22Rv1 (cell line): ENCODE measurements around the gene UBQLN1.
A peak's percentile ranks its signal among the peaks of the same experiment; 100 is the strongest.

Experiments
- H3K27ac ChIP-seq: fragments of 450-650 bp; 2 replicates; pipeline ENCODE4 v1.5.1; 2017
- CTCF ChIP-seq: fragments of 450-650 bp; IDR thresholded peaks from 2 replicates; pipeline ENCODE4 v1.5.1; 2017; ENCODE audit warnings: mild to moderate bottlenecking
- ZFX ChIP-seq: fragments of 450-650 bp; IDR thresholded peaks from 2 replicates; pipeline ENCODE4 v1.6.1; 2017; ENCODE audit warnings: antibody characterized with exemption, borderline replicate concordance

Gene UBQLN1

GRCh38 chr9:83633255-83633654 lies 74.5 kb downstream of the UBQLN1 start:
- no peak for TF ChIP-seq ZFX
- no peak for TF ChIP-seq CTCF
- H3K27ac ChIP-seq: no peak overlapping the region

GRCh38 chr9:83630938-83631457 lies 76.8 kb downstream of the UBQLN1 start:
- H3K27ac ChIP-seq: no peak overlapping the region
- TF ChIP-seq CTCF (no peak), ZFX (no peak)

- TF ChIP-seq ZFX (no peak), CTCF (no peak)
- H3K27ac ChIP-seq: no peak overlapping the region
Measured at GRCh38 chr9:83629433-83630104, 78.2 kb downstream of the UBQLN1 start.

- no peak for TF ChIP-seq ZFX
- TF ChIP-seq CTCF: no peak
- H3K27ac ChIP-seq: no peak overlapping the region
Measured at GRCh38 chr9:83628540-83628939, 79.2 kb downstream of the UBQLN1 start.

- TF ChIP-seq CTCF: no peak
- TF ChIP-seq ZFX: no peak
- no peak overlapping the region for H3K27ac ChIP-seq
Measured at GRCh38 chr9:83625178-83625577, 82.6 kb downstream of the UBQLN1 start.

GRCh38 chr9:83623679-83624076 lies 84.1 kb downstream of the UBQLN1 start:
- peak overlapping the region; percentile 86 for H3K27ac ChIP-seq
- TF ChIP-seq CTCF: no peak
- no peak for TF ChIP-seq ZFX

- no peak for TF ChIP-seq ZFX
- no peak for TF ChIP-seq CTCF
- peak within 1 kb of the TSS; percentile 86 for H3K27ac ChIP-seq
Measured at GRCh38 chr9:83622939-83623678, 84.6 kb downstream of the UBQLN1 start, which contains the start of gene IDNK. TSS of gene IDNK (plus strand) at chr9:83623143. CDS start at chr9:83623172, 29 bp downstream.
